HL-60 (cell line): ENCODE data around the gene RHOF.

Source experiments
- DNase-seq, 2 experiments: peaks; one replicate each; pipeline ENCODE4 v3.0.0-alpha.2; 2010 to 2020; ENCODE audit warnings: low read depth in 1 of 2, low spot score in 1 of 2
- H3K27ac ChIP-seq: fragments of 250-450 bp; sonication (Bioruptor Pico); replicated peaks from 2 replicates; pipeline ENCODE4 v1.5.1; 2020; ENCODE audit warnings: mild to moderate bottlenecking, moderate library complexity
- H3K27me3 ChIP-seq: fragments of 250-450 bp; sonication (Bioruptor Pico); 2 replicates; pipeline ENCODE4 v1.5.1; 2021; ENCODE audit warnings: mild to moderate bottlenecking, moderate library complexity; ENCODE audit not compliant: insufficient read depth, poor library complexity, severe bottlenecking
- H3K4me3 ChIP-seq: replicated peaks from 2 replicates; pipeline ENCODE4 v1.5.1; 2011; ENCODE audit warnings: mild to moderate bottlenecking, control low read depth, low read length; ENCODE audit not compliant: insufficient read depth
- GABPA ChIP-seq: IDR thresholded peaks from 2 replicates; pipeline ENCODE4 v1.6.1; 2012; ENCODE audit warnings: low read depth
- POLR2AphosphoS5 ChIP-seq: IDR thresholded peaks from 2 replicates; pipeline ENCODE4 v1.6.1; 2012; ENCODE audit warnings: low read depth
- SPI1 ChIP-seq: IDR thresholded peaks from 2 replicates; pipeline ENCODE4 v1.6.1; 2012; ENCODE audit warnings: low read depth, mild to moderate bottlenecking, borderline replicate concordance
- TF ChIP-seq, protein P1 (sequence below): IDR thresholded peaks from one replicate; pipeline ENCODE4 v1.5.1; 2011; ENCODE audit warnings: low read length, control low read depth, inconsistent platforms; ENCODE audit not compliant: insufficient read depth
- TF ChIP-seq, protein P2 (sequence below): IDR thresholded peaks from 2 replicates; pipeline ENCODE4 v1.6.1; 2012; ENCODE audit warnings: low read depth; ENCODE audit not compliant: insufficient replicate concordance

RHOF gene

DNA sequence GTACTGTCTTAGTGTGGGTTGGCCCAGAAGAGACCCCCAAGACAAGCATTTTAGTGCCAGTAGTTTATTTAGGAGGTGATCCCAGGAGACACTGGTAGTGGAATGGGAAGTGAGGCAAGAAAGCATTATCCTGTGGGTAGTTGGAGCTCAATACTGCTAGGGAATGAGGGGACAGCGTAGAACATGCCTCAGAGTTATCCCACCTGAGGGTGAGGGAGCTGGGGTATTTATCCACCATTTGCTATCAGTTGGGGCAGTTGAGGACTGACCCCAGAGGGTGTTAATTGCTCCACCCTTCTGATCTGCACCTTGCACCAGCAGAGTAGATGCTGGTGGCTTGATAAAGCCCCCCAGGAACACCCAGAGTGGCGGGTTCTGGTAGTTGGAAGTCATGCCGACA lies 37.9 kb downstream of the RHOF start:
- Histone ChIP-seq H3K4me3 (no peak overlapping the region), H3K27ac (no peak overlapping the region), H3K27me3 (no peaks in the 10 kb centered on the region)
- TF ChIP-seq POLR2AphosphoS5 (no peak), GABPA (no peak), SPI1 (no peak)
- TF ChIP-seq, protein P1, sequence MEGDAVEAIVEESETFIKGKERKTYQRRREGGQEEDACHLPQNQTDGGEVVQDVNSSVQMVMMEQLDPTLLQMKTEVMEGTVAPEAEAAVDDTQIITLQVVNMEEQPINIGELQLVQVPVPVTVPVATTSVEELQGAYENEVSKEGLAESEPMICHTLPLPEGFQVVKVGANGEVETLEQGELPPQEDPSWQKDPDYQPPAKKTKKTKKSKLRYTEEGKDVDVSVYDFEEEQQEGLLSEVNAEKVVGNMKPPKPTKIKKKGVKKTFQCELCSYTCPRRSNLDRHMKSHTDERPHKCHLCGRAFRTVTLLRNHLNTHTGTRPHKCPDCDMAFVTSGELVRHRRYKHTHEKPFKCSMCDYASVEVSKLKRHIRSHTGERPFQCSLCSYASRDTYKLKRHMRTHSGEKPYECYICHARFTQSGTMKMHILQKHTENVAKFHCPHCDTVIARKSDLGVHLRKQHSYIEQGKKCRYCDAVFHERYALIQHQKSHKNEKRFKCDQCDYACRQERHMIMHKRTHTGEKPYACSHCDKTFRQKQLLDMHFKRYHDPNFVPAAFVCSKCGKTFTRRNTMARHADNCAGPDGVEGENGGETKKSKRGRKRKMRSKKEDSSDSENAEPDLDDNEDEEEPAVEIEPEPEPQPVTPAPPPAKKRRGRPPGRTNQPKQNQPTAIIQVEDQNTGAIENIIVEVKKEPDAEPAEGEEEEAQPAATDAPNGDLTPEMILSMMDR = no peak
- TF ChIP-seq, protein P2, sequence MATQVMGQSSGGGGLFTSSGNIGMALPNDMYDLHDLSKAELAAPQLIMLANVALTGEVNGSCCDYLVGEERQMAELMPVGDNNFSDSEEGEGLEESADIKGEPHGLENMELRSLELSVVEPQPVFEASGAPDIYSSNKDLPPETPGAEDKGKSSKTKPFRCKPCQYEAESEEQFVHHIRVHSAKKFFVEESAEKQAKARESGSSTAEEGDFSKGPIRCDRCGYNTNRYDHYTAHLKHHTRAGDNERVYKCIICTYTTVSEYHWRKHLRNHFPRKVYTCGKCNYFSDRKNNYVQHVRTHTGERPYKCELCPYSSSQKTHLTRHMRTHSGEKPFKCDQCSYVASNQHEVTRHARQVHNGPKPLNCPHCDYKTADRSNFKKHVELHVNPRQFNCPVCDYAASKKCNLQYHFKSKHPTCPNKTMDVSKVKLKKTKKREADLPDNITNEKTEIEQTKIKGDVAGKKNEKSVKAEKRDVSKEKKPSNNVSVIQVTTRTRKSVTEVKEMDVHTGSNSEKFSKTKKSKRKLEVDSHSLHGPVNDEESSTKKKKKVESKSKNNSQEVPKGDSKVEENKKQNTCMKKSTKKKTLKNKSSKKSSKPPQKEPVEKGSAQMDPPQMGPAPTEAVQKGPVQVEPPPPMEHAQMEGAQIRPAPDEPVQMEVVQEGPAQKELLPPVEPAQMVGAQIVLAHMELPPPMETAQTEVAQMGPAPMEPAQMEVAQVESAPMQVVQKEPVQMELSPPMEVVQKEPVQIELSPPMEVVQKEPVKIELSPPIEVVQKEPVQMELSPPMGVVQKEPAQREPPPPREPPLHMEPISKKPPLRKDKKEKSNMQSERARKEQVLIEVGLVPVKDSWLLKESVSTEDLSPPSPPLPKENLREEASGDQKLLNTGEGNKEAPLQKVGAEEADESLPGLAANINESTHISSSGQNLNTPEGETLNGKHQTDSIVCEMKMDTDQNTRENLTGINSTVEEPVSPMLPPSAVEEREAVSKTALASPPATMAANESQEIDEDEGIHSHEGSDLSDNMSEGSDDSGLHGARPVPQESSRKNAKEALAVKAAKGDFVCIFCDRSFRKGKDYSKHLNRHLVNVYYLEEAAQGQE = no peak
- no peak for DNase-seq

DNA sequence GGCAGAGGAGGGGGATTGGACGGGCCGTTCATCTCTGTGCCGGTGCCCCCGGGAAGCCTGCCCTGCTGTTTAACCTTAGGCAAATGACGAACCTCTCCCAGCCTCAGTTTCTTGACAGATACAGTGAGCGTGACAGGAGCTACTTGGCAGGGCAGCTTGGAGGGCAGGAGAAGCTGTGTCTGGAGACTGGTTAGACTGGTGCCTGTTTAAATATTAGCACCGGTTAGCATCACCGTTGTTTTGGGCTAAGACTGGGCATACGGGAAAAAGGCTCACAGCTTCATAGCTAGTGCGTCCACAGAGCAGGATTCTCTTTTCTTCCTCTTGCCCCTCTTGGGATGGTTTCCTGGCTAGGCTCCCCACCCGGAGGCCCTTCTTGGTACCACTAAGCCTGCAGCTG lies 38.7 kb downstream of the RHOF start:
- Histone ChIP-seq H3K4me3 (no peak overlapping the region), H3K27ac (no peak overlapping the region), H3K27me3 (no peaks in the 10 kb centered on the region)
- no peak for TF ChIP-seq SPI1
- TF ChIP-seq, protein P1 = no peak
- no peak for TF ChIP-seq GABPA
- TF ChIP-seq, protein P2 = no peak
- TF ChIP-seq POLR2AphosphoS5 = no peak
- no peak for DNase-seq

DNA sequence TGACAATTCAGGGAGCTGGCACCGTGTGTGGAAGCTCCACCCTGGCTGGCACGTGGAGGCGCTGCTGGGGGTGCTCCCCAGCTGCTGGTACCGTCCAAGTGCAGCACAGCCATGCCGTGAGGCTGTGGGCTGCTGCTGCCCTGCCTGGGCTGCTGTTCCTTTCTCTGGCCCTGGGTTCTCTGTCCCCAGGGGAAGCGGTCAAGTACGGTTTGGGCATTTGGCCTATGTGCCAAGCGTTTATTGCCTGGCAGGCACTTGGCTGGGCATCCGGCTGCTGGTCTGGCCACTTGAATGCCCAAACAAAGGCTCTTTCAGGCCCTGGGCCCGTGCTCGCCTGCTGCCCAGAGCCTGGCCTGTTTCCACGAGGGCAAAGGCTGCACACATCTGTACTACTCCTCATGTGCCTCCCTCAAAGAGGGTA lies 39.6 kb downstream of the RHOF start:
- Histone ChIP-seq H3K27me3 (no peaks in the 10 kb centered on the region), H3K4me3 (no peak overlapping the region), H3K27ac (no peak overlapping the region)
- TF ChIP-seq, protein P2 = no peak
- TF ChIP-seq POLR2AphosphoS5 (no peak), SPI1 (no peak), GABPA (no peak)
- TF ChIP-seq, protein P1 = no peak
- DNase-seq = no peak
